GM12878 (cell line): Measurements from ENCODE around the gene VPS8. TPM values are rescaled to one million over a fixed set of nuclear protein-coding genes. Genes with fewer than 3 reads are reported as not detected.
A peak's percentile ranks its signal among the peaks of the same experiment; 100 is the strongest.

Source experiments
- ATAC-seq: fragments of 200-7000 bp; cut with Tn5 transposase; 3 replicates; pipeline ENCODE4 v1.9.1; 2020; ENCODE audit warnings: mild to moderate bottlenecking, moderate library complexity
- BruUV-seq: library from RNA; stranded (reverse); fragments of 400-500 nt; replicated peaks from 2 replicates; lab custom pipeline; 2021; lab: Mats Ljungman, UMichigan
- CTCF ChIA-PET: fragments of 300-600 bp; sonication (Branson Sonifier 250); formaldehyde crosslinking; extraction: SDS; loops from one replicate; lab custom pipeline; 2021; ENCODE audit warnings: inconsistent platforms; lab: Yijun Ruan, JAX
- POLR2A ChIA-PET: fragments of 350-600 bp; formaldehyde crosslinking; extraction: SDS; loops from one replicate; lab custom pipeline; 2021; ENCODE audit warnings: inconsistent platforms; lab: Charles Lee
- RAD21 ChIA-PET: fragments of 300-600 bp; sonication (Branson Sonifier 250); formaldehyde crosslinking; loops from one replicate; lab custom pipeline; 2023; ENCODE audit warnings: antibody characterized with exemption; ENCODE audit not compliant: unreplicated experiment; lab: Charles Lee
- SMC1A ChIA-PET: fragments of 300-600 bp; sonication (Branson Sonifier 250); formaldehyde crosslinking; loops from one replicate; lab custom pipeline; 2023; ENCODE audit not compliant: unreplicated experiment, uncharacterized antibody; lab: Charles Lee
- DNase-seq: peaks from one replicate; pipeline ENCODE4 v3.0.0-alpha.2; 2011; ENCODE audit warnings: low read depth, low spot score
- FAIRE-seq: peaks from 3 replicates; lab custom pipeline; 2011; peaks lifted over from hg19 to GRCh38; lab: Jason Lieb, UNC
- H2AFZ ChIP-seq: 2 replicates; pipeline ENCODE4 v1.6.0; 2011; ENCODE audit warnings: low read depth, low read length, control low read depth; ENCODE audit not compliant: control insufficient read depth
- H3K27ac ChIP-seq: 2 replicates; pipeline ENCODE4 v1.5.1; 2011; ENCODE audit warnings: control low read depth; ENCODE audit not compliant: control insufficient read depth, insufficient read depth
- H3K27me3 ChIP-seq, 2 experiments: replicated peaks in 1 of 2; 2 replicates each; pipeline versions ENCODE4 v1.6.0 to v1.6.1; 2011; ENCODE audit warnings: low read length in 1 of 2; ENCODE audit not compliant: control insufficient read depth in 2 of 2, insufficient read depth in 2 of 2
- H3K36me3 ChIP-seq, 2 experiments: 2 replicates each; pipeline ENCODE4 v1.5.1; 2011; ENCODE audit warnings: low read length in 1 of 2; ENCODE audit not compliant: control insufficient read depth in 2 of 2, insufficient read depth in 2 of 2
- H3K4me1 ChIP-seq: 2 replicates; pipeline ENCODE4 v1.6.1; 2011; ENCODE audit warnings: mild to moderate bottlenecking, low read length, moderate library complexity, mixed read lengths; ENCODE audit not compliant: control insufficient read depth, insufficient read depth
- H3K4me2 ChIP-seq: 2 replicates; pipeline ENCODE4 v1.6.0; 2011; ENCODE audit warnings: control low read depth; ENCODE audit not compliant: control insufficient read depth, insufficient read depth
- H3K4me3 ChIP-seq: fragments of 200-600 bp; sonication (generic); 2 replicates; pipeline ENCODE4 v1.5.1; 2016
- H3K79me2 ChIP-seq: 2 replicates; pipeline ENCODE4 v1.6.0; 2011; ENCODE audit warnings: low read length; ENCODE audit not compliant: control insufficient read depth, insufficient read depth
- H3K9ac ChIP-seq: 2 replicates; pipeline ENCODE4 v1.8.0; 2011; ENCODE audit warnings: low read length, control low read depth, mixed read lengths; ENCODE audit not compliant: control insufficient read depth, insufficient read depth
- H3K9me3 ChIP-seq: replicated peaks from 3 replicates; pipeline ENCODE4 v1.5.1; 2011; ENCODE audit warnings: mild to moderate bottlenecking, low read length; ENCODE audit not compliant: control insufficient read depth, insufficient read depth
- H4K20me1 ChIP-seq: 2 replicates; pipeline ENCODE4 v1.6.0; 2011; ENCODE audit not compliant: control insufficient read depth, insufficient read depth
- BRCA1 ChIP-seq: IDR thresholded peaks from 2 replicates; pipeline ENCODE4 v1.6.1; 2011; ENCODE audit warnings: low read depth, low read length, improper control_type of control experiment
- CBX3 ChIP-seq: fragments of 200-600 bp; sonication (generic); IDR thresholded peaks from 2 replicates; pipeline ENCODE4 v1.6.1; 2016; ENCODE audit warnings: low read depth, borderline replicate concordance
- KAT2A ChIP-seq: conservative IDR thresholded peaks from 2 replicates; pipeline ENCODE4 v1.6.1; 2011; ENCODE audit warnings: low read depth, low read length; ENCODE audit not compliant: control insufficient read depth
- NR2F1 ChIP-seq: fragments of 450-650 bp; conservative IDR thresholded peaks from 2 replicates; pipeline ENCODE4 v1.6.1; 2017; ENCODE audit warnings: mild to moderate bottlenecking
- TARDBP ChIP-seq: IDR thresholded peaks from 2 replicates; pipeline ENCODE4 v1.6.1; 2016; ENCODE audit warnings: borderline replicate concordance
- YY1 ChIP-seq: IDR thresholded peaks from 2 replicates; pipeline ENCODE4 v1.6.1; 2011; ENCODE audit warnings: low read depth, mild to moderate bottlenecking, low read length
- ZNF24 ChIP-seq: fragments of 450-650 bp; IDR thresholded peaks from 2 replicates; pipeline ENCODE4 v1.6.1; 2017; ENCODE audit warnings: antibody characterized with exemption, mild to moderate bottlenecking
- ZNF622 ChIP-seq: fragments of 450-650 bp; IDR thresholded peaks from 2 replicates; pipeline ENCODE4 v1.6.1; 2017; ENCODE audit warnings: mild to moderate bottlenecking, inconsistent platforms
- ZZZ3 ChIP-seq: IDR thresholded peaks from 2 replicates; pipeline ENCODE4 v1.6.1; 2011; ENCODE audit warnings: low read depth; ENCODE audit not compliant: control insufficient read depth, insufficient read length
- WGBS: methylation state at CpG from one replicate; pipeline ENCODE4 v1.1.6; 2016; ENCODE audit warnings: low lambda C conversion rate; ENCODE audit not compliant: insufficient replicate concordance, insufficient coverage; ENCODE audit errors: missing lambda C conversion rate; 5-methylcytosine and 5-hydroxymethylcytosine counted together
- in situ Hi-C: fragments of 300-500 bp; cut with MboI; formaldehyde crosslinking; loops from 9 replicates; pipeline ENCODE4 v1.14.3; 2018; ENCODE audit warnings: mixed read lengths
- intact Hi-C: fragments of 100-400 bp; cut with micrococcal nuclease; formaldehyde crosslinking; loops from one replicate; pipeline ENCODE4 v1.14.2; 2022; ENCODE audit not compliant: unreplicated experiment
- polyA plus RNA-seq, 11 experiments: library from polyadenylated mRNA; depleted of rRNA in 4 of 11; unstranded in 6 of 11; stranded (reverse) in 5 of 11; fragments of >200 nt; fragmentation: Nextera tagmentation in 4 of 11; fragmentation: Illumina TruSeq in 1 of 11; extraction: Ambion mirVana in 4 of 11; extraction: Trizol in 1 of 11; gene quantifications; 1 replicate in 1 of 11; 2 replicates in 10 of 11; pipeline versions ENCODE4 v1.2.1 to v1.2.3, GENCODE V29; 2011 to 2016; ENCODE audit warnings: inconsistent platforms in 2 of 11, missing spikeins in 2 of 11, low read depth in 1 of 11
- total RNA-seq, 4 experiments: library from RNA; depleted of rRNA in 3 of 4; stranded (reverse); fragments of >200 nt in 3 of 4; fragmentation: Illumina TruSeq in 1 of 4; extraction: Trizol in 1 of 4; gene quantifications; 2 replicates each; pipeline versions ENCODE4 v1.2.1 to v1.2.3, GENCODE V29; 2013 to 2021
- TF ChIP-seq, protein P1 (sequence below), 3 experiments: IDR thresholded peaks in 2 of 3; conservative IDR thresholded peaks in 1 of 3; 2 replicates each; pipeline ENCODE4 v1.5.1; 2011; ENCODE audit warnings: low read depth in 3 of 3, low read length in 3 of 3, mild to moderate bottlenecking in 3 of 3, control low read depth in 2 of 3, moderate library complexity in 2 of 3, inconsistent platforms in 1 of 3, mixed read lengths in 1 of 3; ENCODE audit not compliant: control insufficient read depth in 2 of 3, insufficient read depth in 1 of 3; ENCODE audit errors: extremely low read depth in 1 of 3
- TF ChIP-seq, protein P2 (sequence below): fragments of 450-650 bp; formaldehyde crosslinking; IDR thresholded peaks from 2 replicates; pipeline ENCODE4 v1.4.0; 2020; ENCODE audit warnings: mild to moderate bottlenecking, moderate library complexity
- TF ChIP-seq, protein P3 (sequence below): IDR thresholded peaks from 2 replicates; pipeline ENCODE4 v1.6.1; 2012; ENCODE audit warnings: low read length, inconsistent platforms

Gene VPS8
- total and polyA plus RNA-seq, 10 of the 15 experiments (the other 5 are each of a cell fraction or from before 2014, with no cell fraction given): 8.9 to 34.7 (median 20.9) TPM

DNA sequence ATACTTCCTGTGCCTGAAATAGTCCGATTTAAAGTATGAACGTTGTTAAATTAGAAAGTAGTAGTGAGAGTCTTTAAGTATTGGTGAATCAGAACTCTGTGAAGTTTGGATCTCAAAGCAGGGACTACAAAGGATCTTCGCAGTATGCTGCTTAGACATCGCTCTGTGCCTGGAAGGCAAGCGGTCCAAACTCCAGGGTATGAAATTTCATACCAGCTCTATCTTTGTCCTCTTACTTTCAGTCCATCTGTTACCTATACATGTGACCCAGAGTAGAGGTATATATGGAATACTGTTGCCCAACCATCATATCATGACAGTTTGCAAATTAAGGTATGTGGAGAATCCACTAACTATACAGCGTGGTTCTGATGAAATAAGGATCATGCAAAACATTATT is 34.5 kb downstream of the VPS8 start:
- H3K36me3 ChIP-seq: no peaks in the 10 kb centered on the region
- TF ChIP-seq ZNF622 (no peak), BRCA1 (no peak), KAT2A (no peak), YY1 (no peak), TARDBP (no peak)
- TF ChIP-seq, protein P1, sequence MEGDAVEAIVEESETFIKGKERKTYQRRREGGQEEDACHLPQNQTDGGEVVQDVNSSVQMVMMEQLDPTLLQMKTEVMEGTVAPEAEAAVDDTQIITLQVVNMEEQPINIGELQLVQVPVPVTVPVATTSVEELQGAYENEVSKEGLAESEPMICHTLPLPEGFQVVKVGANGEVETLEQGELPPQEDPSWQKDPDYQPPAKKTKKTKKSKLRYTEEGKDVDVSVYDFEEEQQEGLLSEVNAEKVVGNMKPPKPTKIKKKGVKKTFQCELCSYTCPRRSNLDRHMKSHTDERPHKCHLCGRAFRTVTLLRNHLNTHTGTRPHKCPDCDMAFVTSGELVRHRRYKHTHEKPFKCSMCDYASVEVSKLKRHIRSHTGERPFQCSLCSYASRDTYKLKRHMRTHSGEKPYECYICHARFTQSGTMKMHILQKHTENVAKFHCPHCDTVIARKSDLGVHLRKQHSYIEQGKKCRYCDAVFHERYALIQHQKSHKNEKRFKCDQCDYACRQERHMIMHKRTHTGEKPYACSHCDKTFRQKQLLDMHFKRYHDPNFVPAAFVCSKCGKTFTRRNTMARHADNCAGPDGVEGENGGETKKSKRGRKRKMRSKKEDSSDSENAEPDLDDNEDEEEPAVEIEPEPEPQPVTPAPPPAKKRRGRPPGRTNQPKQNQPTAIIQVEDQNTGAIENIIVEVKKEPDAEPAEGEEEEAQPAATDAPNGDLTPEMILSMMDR (IDR thresholded peaks at IDR 0.05 in 2 of 3, conservative IDR thresholded peaks at IDR 0.05 in 1 of 3; ENCODE audit: control insufficient read depth in 2 of 3, extremely low read depth in 1 of 3, insufficient read depth in 1 of 3, low read depth in 3 of 3, low read length in 3 of 3): no peak
- TF ChIP-seq, all 136 proteins: peak for 0
- Histone ChIP-seq H3K4me2 (no peak overlapping the region), H4K20me1 (no peaks in the 10 kb centered on the region), H3K4me1 (no peaks in the 10 kb centered on the region), H3K9ac (no peak overlapping the region), H3K79me2 (no peaks in the 10 kb centered on the region), H3K27ac (no peak overlapping the region), H3K4me3 (no peak overlapping the region), H3K9me3 (no peaks in the 10 kb centered on the region), H2AFZ (no peak overlapping the region), H3K27me3 (no peaks in the 10 kb centered on the region)
- POLR2A ChIA-PET: no interaction called here
- 71% methylated on average over 6 of the region's 6 CpGs for WGBS
- RAD21 ChIA-PET: no interaction called here
- DNase-seq: no peak
- in situ Hi-C loops (no loop called here), intact Hi-C loops (no loop called here)
- SMC1A ChIA-PET: interaction anchor here (0.8 kb wide), 1 partner anchor 38 kb away, joined by 3 read pairs; no protein-coding TSS in a partner anchor
- no peak for FAIRE-seq
- no TSS peak for BruUV-seq
- CTCF ChIA-PET: no interaction called here
- ATAC-seq: no peak

DNA sequence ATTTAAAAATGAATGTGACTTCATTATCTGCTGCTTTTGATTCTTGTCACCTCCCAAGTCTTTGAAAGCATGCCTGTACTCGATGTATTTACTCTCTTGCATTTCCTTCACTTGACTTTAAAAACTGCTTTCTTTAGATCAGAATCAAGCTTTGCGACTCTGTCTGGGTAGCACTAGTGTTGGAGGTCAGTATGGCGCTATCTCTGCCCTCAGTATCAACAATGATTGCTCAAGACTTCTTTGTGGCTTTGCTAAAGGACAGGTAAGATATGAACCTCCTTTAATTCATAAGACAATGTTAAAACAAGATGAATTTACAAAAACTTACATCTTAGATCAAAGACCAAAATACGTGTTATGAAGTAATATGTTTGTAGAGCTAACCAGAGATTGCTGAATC is 37.0 kb downstream of the VPS8 start:
- Histone ChIP-seq H3K27ac (no peak overlapping the region), H3K9me3 (no peaks in the 10 kb centered on the region), H3K36me3 (no peaks in the 10 kb centered on the region; a peak in 2 of 4 replicates), H4K20me1 (no peaks in the 10 kb centered on the region), H3K4me1 (no peaks in the 10 kb centered on the region), H3K9ac (no peak overlapping the region), H2AFZ (no peak overlapping the region), H3K27me3 (no peaks in the 10 kb centered on the region), H3K4me2 (no peak overlapping the region), H3K79me2 (no peaks in the 10 kb centered on the region), H3K4me3 (no peak overlapping the region)
- ATAC-seq (no peak), DNase-seq (no peak), FAIRE-seq (peak; percentile 52)
- in situ Hi-C loops (no loop called here), intact Hi-C loops (no loop called here)
- WGBS: 100% methylated on average over 4 of the region's 4 CpGs
- ChIA-PET POLR2A (no interaction called here), CTCF (interaction anchor here (0.9 kb wide), 1 partner anchor 30 kb away, joined by 3 read pairs; no protein-coding TSS in a partner anchor), SMC1A (no interaction called here), RAD21 (no interaction called here)
- no TSS peak for BruUV-seq
- TF ChIP-seq YY1: no peak
- no peak for TF ChIP-seq NR2F1
- TF ChIP-seq, protein P2, sequence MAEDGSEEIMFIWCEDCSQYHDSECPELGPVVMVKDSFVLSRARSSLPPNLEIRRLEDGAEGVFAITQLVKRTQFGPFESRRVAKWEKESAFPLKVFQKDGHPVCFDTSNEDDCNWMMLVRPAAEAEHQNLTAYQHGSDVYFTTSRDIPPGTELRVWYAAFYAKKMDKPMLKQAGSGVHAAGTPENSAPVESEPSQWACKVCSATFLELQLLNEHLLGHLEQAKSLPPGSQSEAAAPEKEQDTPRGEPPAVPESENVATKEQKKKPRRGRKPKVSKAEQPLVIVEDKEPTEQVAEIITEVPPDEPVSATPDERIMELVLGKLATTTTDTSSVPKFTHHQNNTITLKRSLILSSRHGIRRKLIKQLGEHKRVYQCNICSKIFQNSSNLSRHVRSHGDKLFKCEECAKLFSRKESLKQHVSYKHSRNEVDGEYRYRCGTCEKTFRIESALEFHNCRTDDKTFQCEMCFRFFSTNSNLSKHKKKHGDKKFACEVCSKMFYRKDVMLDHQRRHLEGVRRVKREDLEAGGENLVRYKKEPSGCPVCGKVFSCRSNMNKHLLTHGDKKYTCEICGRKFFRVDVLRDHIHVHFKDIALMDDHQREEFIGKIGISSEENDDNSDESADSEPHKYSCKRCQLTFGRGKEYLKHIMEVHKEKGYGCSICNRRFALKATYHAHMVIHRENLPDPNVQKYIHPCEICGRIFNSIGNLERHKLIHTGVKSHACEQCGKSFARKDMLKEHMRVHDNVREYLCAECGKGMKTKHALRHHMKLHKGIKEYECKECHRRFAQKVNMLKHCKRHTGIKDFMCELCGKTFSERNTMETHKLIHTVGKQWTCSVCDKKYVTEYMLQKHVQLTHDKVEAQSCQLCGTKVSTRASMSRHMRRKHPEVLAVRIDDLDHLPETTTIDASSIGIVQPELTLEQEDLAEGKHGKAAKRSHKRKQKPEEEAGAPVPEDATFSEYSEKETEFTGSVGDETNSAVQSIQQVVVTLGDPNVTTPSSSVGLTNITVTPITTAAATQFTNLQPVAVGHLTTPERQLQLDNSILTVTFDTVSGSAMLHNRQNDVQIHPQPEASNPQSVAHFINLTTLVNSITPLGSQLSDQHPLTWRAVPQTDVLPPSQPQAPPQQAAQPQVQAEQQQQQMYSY (CRISPR knock-in tag): no peak
- TF ChIP-seq CBX3: no peak
- no peak for TF ChIP-seq ZZZ3
- TF ChIP-seq, protein P3, sequence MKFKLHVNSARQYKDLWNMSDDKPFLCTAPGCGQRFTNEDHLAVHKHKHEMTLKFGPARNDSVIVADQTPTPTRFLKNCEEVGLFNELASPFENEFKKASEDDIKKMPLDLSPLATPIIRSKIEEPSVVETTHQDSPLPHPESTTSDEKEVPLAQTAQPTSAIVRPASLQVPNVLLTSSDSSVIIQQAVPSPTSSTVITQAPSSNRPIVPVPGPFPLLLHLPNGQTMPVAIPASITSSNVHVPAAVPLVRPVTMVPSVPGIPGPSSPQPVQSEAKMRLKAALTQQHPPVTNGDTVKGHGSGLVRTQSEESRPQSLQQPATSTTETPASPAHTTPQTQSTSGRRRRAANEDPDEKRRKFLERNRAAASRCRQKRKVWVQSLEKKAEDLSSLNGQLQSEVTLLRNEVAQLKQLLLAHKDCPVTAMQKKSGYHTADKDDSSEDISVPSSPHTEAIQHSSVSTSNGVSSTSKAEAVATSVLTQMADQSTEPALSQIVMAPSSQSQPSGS: no peak
- TF ChIP-seq ZNF24: no peak
